A549 (cell line): ENCODE measurements around the gene NOTCH2. TPM values are rescaled to one million over a fixed set of nuclear protein-coding genes. Genes with fewer than 3 reads are reported as not detected.

Source experiments
- ATAC-seq, 2 experiments: fragments of 200-7000 bp in 1 of 2; fragments of >200 bp in 1 of 2; cut with Nextera tagmentation in 1 of 2; cut with Tn5 transposase in 1 of 2; 3 replicates each; pipeline versions ENCODE4 v1.8.0 to v1.9.1; 2018 to 2020; ENCODE audit warnings: mild to moderate bottlenecking in 1 of 2, moderate library complexity in 1 of 2
- CTCF ChIA-PET: fragments of 300-600 bp; sonication (Branson Sonifier 250); formaldehyde crosslinking; extraction: SDS; loops from one replicate; lab custom pipeline; 2021; ENCODE audit warnings: antibody characterized with exemption, inconsistent platforms; lab: Yijun Ruan, JAX
- POLR2A ChIA-PET: fragments of 350-600 bp; formaldehyde crosslinking; extraction: SDS; loops from one replicate; lab custom pipeline; 2021; ENCODE audit warnings: antibody characterized with exemption, inconsistent platforms; lab: Yijun Ruan, JAX
- DNase-seq, 2 experiments: peaks; one replicate each; pipeline versions ENCODE4 v3.0.0 to v3.0.0-alpha.2; 2011 to 2016; ENCODE audit warnings: low read depth in 1 of 2, low spot score in 1 of 2
- FAIRE-seq: peaks from 2 replicates; lab custom pipeline; 2011; peaks lifted over from hg19 to GRCh38; lab: Jason Lieb, UNC
- H3K27ac ChIP-seq, 2 experiments: fragments of >200 bp; sonication (Bioruptor Twin); formaldehyde crosslinking; 3 replicates each; pipeline ENCODE4 v1.5.1; 2016 to 2017
- H3K4me1 ChIP-seq: fragments of >200 bp; sonication (Bioruptor Twin); formaldehyde crosslinking; 3 replicates; pipeline ENCODE4 v1.6.1; 2016
- H3K4me2 ChIP-seq: fragments of >200 bp; sonication (Bioruptor Twin); formaldehyde crosslinking; 3 replicates; pipeline ENCODE4 v1.6.1; 2016
- H3K4me3 ChIP-seq: fragments of >200 bp; sonication (Bioruptor Twin); formaldehyde crosslinking; 3 replicates; pipeline ENCODE4 v1.5.1; 2016
- H3K9me3 ChIP-seq: fragments of >200 bp; sonication (Bioruptor Twin); formaldehyde crosslinking; 3 replicates; pipeline ENCODE4 v1.6.1; 2016
- CBX2 ChIP-seq: fragments of 200-600 bp; sonication (generic); IDR thresholded peaks from 2 replicates; pipeline ENCODE4 v1.6.1; 2016; ENCODE audit warnings: low read depth, mild to moderate bottlenecking, borderline replicate concordance
- CBX8 ChIP-seq: fragments of 200-600 bp; sonication (generic); IDR thresholded peaks from 2 replicates; pipeline ENCODE4 v1.6.1; 2016
- CEBPB ChIP-seq, 2 experiments: fragments of >200 bp in 1 of 2; sonication (Bioruptor Twin) in 1 of 2; formaldehyde crosslinking in 1 of 2; IDR thresholded peaks; 2 replicates each; pipeline ENCODE4 v1.6.1; 2012 to 2016
- CHD4 ChIP-seq: fragments of 200-600 bp; sonication (generic); IDR thresholded peaks from 2 replicates; pipeline ENCODE4 v1.6.1; 2016; ENCODE audit warnings: antibody characterized with exemption, mild to moderate bottlenecking, borderline replicate concordance
- EHF ChIP-seq: fragments of 250-450 bp; sonication (Bioruptor Pico); IDR thresholded peaks from 2 replicates; pipeline ENCODE4 v1.5.0; 2020; ENCODE audit warnings: mild to moderate bottlenecking
- EP300 ChIP-seq, 2 experiments: fragments of >200 bp; sonication (Bioruptor Twin); formaldehyde crosslinking; IDR thresholded peaks; 2 replicates in 1 of 2; 3 replicates in 1 of 2; pipeline ENCODE4 v1.6.1; 2016 to 2017
- GATA3 ChIP-seq: IDR thresholded peaks from 2 replicates; pipeline ENCODE4 v1.6.1; 2012; ENCODE audit warnings: borderline replicate concordance
- HOXB13 ChIP-seq: fragments of 250-450 bp; sonication (Bioruptor Pico); IDR thresholded peaks from 2 replicates; pipeline ENCODE4 v1.5.0; 2020; ENCODE audit warnings: low read depth, mild to moderate bottlenecking, moderate library complexity
- JUNB ChIP-seq: fragments of >200 bp; sonication (Bioruptor Twin); formaldehyde crosslinking; IDR thresholded peaks from 2 replicates; pipeline ENCODE4 v1.6.1; 2016
- MAFK ChIP-seq: fragments of 450-650 bp; IDR thresholded peaks from 2 replicates; pipeline ENCODE4 v1.6.1; 2014; ENCODE audit not compliant: partially characterized antibody
- NFE2L2 ChIP-seq: fragments of 150-350 bp; conservative IDR thresholded peaks from 2 replicates; pipeline ENCODE4 v1.6.1; 2014; ENCODE audit warnings: low read length
- NPAS2 ChIP-seq: fragments of 250-450 bp; sonication (Bioruptor Pico); IDR thresholded peaks from 2 replicates; pipeline ENCODE4 v1.8.0; 2022; ENCODE audit warnings: mild to moderate bottlenecking, moderate library complexity, borderline replicate concordance
- NR3C1 ChIP-seq: fragments of >200 bp; sonication (Bioruptor Twin); formaldehyde crosslinking; IDR thresholded peaks from 3 replicates; pipeline ENCODE4 v1.6.1; 2017
- POLR2AphosphoS2 ChIP-seq: conservative IDR thresholded peaks from 2 replicates; pipeline ENCODE4 v1.6.1; 2012; ENCODE audit warnings: low read length, improper control_type of control experiment, inconsistent platforms
- RARB ChIP-seq: fragments of 250-450 bp; sonication (Bioruptor Pico); IDR thresholded peaks from 2 replicates; pipeline ENCODE4 v1.8.0; 2021; ENCODE audit warnings: mild to moderate bottlenecking, moderate library complexity
- SMC3 ChIP-seq: fragments of >200 bp; sonication (Bioruptor Twin); formaldehyde crosslinking; IDR thresholded peaks from 3 replicates; pipeline ENCODE4 v1.6.1; 2018; ENCODE audit warnings: inconsistent platforms
- ZSCAN20 ChIP-seq: fragments of 250-450 bp; sonication (Bioruptor Pico); IDR thresholded peaks from 2 replicates; pipeline ENCODE4 v1.8.0; 2022; ENCODE audit warnings: mild to moderate bottlenecking, moderate library complexity
- WGBS: methylation state at CpG from one replicate; pipeline ENCODE4 v1.1.6; 2017; ENCODE audit errors: missing lambda C conversion rate; 5-methylcytosine and 5-hydroxymethylcytosine counted together
- polyA plus RNA-seq, 4 experiments: library from polyadenylated mRNA; depleted of rRNA in 3 of 4; stranded (reverse); fragments of >200 nt; fragmentation: RNase III in 1 of 4; extraction: RNeasy Plus Mini Kit Qiagen cat#74134 plus additional on column Dnase treatment in 1 of 4; gene quantifications; 2 replicates in 3 of 4; 3 replicates in 1 of 4; pipeline ENCODE4 v1.2.3, GENCODE V29; 2011 to 2017
- TF ChIP-seq, protein P1 (sequence below): IDR thresholded peaks from 2 replicates; pipeline ENCODE4 v1.6.1; 2012
- TF ChIP-seq, protein P2 (sequence below): fragments of >200 bp; sonication (Bioruptor Twin); formaldehyde crosslinking; IDR thresholded peaks from 3 replicates; pipeline ENCODE4 v1.6.1; 2016
- TF ChIP-seq, protein P3 (sequence below): fragments of 250-450 bp; sonication (Bioruptor Pico); IDR thresholded peaks from 2 replicates; pipeline ENCODE4 v1.5.0; 2020; ENCODE audit warnings: low read depth, mild to moderate bottlenecking, moderate library complexity
- TF ChIP-seq, protein P4 (sequence below): IDR thresholded peaks from 2 replicates; pipeline ENCODE4 v1.6.1; 2012; ENCODE audit warnings: low read depth, borderline replicate concordance

NOTCH2 gene
- polyA plus RNA-seq, 2 of the 4 experiments (the other 2 are of a cell fraction) = 11.6 to 15.0 TPM

DNA sequence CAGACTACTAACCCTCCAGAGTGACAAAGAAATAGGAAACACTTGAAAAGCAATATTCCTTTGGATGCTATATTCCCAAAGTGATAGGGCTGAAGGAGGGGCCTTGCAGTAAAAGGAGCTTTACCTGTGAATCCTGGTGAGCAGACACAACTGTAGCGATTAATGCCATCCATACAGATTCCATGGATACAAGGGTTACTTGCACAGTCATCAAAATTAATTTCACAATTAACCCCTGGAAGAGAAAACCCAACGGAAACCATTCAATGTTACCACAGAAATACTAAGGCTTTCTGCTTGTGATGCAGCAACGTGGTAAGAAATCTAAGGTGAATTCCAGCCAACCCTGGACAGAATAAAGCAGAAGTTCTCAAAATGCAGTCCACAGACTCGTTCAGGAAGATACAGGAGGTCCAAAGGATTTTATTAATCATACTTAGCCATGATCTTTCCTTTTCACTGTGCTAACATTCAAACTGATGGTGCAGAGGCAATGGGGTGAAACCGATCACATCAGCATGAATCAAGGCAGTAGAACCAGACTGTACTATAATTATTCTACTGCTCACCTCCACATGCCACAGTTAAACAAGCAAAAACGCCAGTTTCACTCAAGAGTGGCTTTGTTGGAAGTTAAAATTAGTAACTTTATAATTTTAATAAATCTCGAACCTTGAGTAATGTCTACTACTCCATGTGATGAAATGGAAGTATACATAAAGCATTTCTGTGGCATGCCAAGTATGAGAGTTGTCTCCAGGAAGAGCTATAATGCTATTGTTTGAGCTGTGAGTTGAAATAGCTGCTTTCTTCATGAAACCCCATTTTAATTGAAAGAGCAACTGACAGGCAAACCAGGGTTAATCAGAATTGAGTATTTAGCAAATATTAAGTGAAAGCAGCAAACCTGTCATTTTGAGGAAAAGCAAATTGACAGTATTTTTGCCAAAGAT, 109.9 kb downstream of the NOTCH2 start:
- CTCF ChIA-PET = interaction anchor here (4.4 kb wide), 1 partner anchor 10 kb away, joined by 20 read pairs; no protein-coding TSS in a partner anchor
- H3K27ac ChIP-seq = no peak overlapping the region
- 84% methylated on average over 7 of the region's 7 CpGs for whole genome bisulfite sequencing
- H3K9me3 ChIP-seq = no peaks in the 10 kb centered on the region
- FAIRE-seq (no peak), ATAC-seq (no peak), DNase-seq (no peak)
- no peak overlapping the region for H3K4me3 ChIP-seq
- no peaks in the 10 kb centered on the region for H3K4me1 ChIP-seq
- POLR2A ChIA-PET = no interaction called here
- no peak overlapping the region for H3K4me2 ChIP-seq
- TF ChIP-seq, protein P1, sequence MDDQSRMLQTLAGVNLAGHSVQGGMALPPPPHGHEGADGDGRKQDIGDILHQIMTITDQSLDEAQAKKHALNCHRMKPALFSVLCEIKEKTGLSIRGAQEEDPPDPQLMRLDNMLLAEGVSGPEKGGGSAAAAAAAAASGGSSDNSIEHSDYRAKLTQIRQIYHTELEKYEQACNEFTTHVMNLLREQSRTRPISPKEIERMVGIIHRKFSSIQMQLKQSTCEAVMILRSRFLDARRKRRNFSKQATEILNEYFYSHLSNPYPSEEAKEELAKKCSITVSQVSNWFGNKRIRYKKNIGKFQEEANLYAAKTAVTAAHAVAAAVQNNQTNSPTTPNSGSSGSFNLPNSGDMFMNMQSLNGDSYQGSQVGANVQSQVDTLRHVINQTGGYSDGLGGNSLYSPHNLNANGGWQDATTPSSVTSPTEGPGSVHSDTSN = no peak
- TF ChIP-seq GATA3 (no peak), MAFK (peak; percentile 49)

DNA sequence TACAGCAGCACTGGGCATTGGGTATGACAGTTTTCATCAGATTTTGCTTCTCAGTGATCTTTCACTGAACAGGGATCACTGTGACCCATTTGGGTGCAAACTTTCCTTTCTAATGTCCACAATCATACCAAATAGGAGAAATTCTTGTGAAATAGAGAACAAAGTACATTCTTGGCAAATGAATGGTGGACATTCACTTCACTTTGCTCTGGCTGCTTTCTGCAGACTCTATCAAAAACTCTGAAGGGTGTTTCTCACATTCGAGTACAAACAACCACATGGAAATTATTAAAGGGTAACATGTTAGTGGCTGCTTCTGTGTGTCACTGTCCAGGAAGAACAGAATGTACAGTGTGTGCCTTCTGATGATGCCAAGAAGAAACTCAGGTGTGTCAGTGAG, 111.2 kb downstream of the NOTCH2 start:
- ChIA-PET POLR2A (no interaction called here), CTCF (interaction anchor here (1.9 to 4.4 kb wide), 2 partner anchors 9 to 10 kb away, joined by 5 to 20 read pairs; no protein-coding TSS in a partner anchor)
- no peak overlapping the region for H3K4me3 ChIP-seq
- H3K4me2 ChIP-seq = no peak overlapping the region
- DNase-seq (no peak), ATAC-seq (no peak), FAIRE-seq (no peak)
- no peak for TF ChIP-seq EHF (CRISPR knock-in tag)
- no peak for TF ChIP-seq NFE2L2
- no peak for TF ChIP-seq EP300 (IDR thresholded peaks at IDR 0.05)
- TF ChIP-seq MAFK = no peak
- no peak for TF ChIP-seq CBX8
- TF ChIP-seq NPAS2 = no peak
- TF ChIP-seq CBX2 = no peak
- TF ChIP-seq, protein P2, sequence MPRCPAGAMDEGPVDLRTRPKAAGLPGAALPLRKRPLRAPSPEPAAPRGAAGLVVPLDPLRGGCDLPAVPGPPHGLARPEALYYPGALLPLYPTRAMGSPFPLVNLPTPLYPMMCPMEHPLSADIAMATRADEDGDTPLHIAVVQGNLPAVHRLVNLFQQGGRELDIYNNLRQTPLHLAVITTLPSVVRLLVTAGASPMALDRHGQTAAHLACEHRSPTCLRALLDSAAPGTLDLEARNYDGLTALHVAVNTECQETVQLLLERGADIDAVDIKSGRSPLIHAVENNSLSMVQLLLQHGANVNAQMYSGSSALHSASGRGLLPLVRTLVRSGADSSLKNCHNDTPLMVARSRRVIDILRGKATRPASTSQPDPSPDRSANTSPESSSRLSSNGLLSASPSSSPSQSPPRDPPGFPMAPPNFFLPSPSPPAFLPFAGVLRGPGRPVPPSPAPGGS = no peak
- TF ChIP-seq CHD4 = no peak
- TF ChIP-seq, protein P3, sequence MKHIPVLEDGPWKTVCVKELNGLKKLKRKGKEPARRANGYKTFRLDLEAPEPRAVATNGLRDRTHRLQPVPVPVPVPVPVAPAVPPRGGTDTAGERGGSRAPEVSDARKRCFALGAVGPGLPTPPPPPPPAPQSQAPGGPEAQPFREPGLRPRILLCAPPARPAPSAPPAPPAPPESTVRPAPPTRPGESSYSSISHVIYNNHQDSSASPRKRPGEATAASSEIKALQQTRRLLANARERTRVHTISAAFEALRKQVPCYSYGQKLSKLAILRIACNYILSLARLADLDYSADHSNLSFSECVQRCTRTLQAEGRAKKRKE = no peak
- TF ChIP-seq NR3C1 = no peak
- no peak for TF ChIP-seq HOXB13
- TF ChIP-seq POLR2AphosphoS2 = no peak
- TF ChIP-seq JUNB = no peak
- TF ChIP-seq SMC3 = no peak
- TF ChIP-seq, protein P4, sequence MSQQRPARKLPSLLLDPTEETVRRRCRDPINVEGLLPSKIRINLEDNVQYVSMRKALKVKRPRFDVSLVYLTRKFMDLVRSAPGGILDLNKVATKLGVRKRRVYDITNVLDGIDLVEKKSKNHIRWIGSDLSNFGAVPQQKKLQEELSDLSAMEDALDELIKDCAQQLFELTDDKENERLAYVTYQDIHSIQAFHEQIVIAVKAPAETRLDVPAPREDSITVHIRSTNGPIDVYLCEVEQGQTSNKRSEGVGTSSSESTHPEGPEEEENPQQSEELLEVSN = no peak
- no peak for TF ChIP-seq CEBPB (IDR thresholded peaks at IDR 0.05)
- TF ChIP-seq RARB (CRISPR knock-in tag) = no peak
- TF ChIP-seq ZSCAN20 = no peak
- 78% methylated on average over 1 of the region's 1 CpG for WGBS
- no peak overlapping the region for H3K27ac ChIP-seq
- no peaks in the 10 kb centered on the region for H3K4me1 ChIP-seq
- no peaks in the 10 kb centered on the region for H3K9me3 ChIP-seq
